Epithelial cell of prostate (primary cell): ENCODE measurements around the gene EMILIN2.

ENCODE experiments used
- DNase-seq: peaks from one replicate; pipeline ENCODE4 v3.0.0-alpha.2; 2011; ENCODE audit warnings: low read depth, low spot score
- H3K27ac ChIP-seq: fragments of 450-650 bp; 2 replicates; pipeline ENCODE4 v1.5.1; 2017; ENCODE audit warnings: mild to moderate bottlenecking

EMILIN2 gene

DNA sequence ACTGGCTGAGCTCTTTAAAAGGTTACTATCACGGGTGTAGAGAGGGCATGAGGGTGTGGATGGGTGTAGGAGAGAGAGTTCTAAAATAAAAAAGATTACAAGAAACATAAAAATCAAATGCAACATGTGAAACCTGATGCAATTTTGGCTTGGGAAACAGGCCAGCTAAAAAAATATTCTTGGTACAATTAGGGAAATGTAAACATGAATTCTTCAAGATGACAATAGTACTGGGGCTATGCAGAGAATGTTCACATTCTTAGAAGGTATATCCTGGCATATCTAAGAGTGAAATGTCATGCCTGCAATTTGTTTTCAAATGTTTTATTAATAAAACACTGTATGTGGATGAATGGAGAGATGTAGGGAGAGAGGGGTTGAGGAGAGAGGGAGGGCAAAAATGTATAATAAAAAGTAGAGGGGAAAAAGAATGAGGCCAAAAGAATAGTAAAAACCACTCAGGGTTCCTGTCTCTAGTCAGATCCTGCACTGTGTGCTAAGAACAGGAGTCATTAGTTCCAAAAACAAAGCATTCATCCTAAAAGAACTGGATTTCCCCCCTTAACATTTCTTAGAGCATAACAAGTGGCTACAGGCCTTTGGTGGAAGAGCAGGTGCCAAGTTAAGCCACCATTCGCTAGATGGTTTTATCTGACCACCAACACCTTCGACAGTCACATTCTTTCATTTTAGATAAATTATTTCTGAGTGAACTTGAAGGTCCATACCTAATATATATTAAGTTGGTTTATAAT, 88.8 kb downstream of the EMILIN2 start:
- H3K27ac ChIP-seq: no peak overlapping the region
- DNase-seq: no peak

DNA sequence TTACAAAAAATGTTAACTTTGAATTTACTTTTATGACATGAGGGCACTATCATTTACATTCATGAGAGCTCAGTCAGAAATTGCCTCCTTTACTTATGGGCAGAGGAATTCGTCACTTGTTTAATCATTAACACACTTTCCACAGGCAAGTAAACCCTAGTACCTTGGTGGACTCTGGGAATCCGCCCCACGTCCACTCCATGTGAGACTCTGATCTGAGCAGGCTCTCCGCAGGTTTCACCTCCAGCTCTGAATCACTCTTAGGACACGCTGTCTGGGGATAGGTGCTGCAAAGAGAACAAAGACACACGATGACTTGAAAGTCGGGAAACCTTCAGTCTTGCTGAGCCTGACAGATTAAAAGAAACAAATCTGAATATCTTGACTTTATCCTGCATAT, 92.5 kb downstream of the EMILIN2 start:
- H3K27ac ChIP-seq: no peak overlapping the region
- no peak for DNase-seq

DNA sequence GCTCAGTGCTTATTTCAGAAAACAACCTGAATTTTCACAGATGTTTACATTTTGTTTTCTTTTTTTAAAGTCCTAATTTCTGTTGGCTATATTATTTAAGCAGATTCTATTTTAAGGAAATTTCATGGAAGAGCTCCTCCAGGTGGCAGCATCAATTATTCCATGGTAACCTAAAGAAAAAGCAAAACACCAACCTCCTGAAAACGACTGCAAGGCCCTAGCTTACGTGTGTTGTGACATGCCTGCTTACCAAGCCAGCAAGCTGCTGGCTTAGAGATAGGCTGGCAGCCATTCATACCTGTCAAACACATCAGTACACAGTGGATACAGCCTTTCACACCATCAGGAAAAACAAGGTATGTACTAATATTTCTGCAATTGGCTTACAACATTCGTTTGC, 101.2 kb downstream of the EMILIN2 start:
- H3K27ac ChIP-seq: no peak overlapping the region
- peak; percentile 45 for DNase-seq

DNA sequence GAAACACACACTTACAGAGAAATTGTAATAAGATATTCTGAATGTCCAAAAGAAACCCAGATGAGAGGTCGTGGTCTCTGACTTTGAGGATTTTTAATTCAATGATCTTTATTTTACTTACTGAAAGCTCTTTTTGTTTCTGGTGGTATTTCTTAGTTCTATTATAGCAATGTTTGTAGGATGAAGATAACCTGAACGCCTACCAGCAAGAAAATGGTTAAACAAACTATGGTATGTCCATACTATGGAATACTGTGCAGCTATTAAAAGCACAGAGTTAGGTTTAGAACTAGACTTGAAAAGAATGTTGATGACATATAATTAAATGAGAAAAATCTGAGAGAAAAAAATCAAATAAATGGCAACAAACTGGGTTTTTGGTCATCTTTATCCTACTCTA, 105.8 kb downstream of the EMILIN2 start:
- no peak for DNase-seq
- no peak overlapping the region for H3K27ac ChIP-seq

DNA sequence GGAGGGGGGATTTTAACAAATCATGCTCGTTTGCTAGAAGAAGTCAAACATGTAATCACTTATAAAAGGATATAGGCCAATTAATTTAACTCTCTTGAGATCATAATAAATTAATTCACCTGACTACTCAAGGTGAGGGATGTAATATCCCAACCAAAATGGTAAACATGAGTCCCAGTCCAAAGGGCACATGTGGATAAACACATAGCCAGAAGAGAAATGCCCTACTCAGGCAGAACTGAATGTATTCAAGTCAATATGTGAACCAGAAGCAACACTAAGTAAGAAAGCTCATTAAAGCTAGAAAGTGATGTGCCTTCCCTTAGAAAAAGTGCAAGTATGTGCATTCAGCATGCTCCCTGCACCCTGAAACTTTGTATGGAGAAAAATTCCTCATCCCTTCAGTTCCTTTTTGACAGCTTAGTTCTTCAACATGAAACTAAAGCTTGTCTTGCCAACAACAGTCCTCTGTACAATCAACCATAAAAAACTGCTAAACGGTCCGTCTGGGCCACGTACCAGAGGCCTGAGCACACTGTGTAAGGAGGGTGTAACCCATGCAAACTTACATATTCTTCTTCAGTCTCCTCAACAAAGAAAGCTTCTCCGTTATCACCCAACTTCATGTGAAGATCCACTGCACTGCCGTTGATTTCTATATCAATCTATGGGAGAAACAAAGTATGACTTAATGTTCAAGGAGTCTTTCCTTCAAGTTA, 107.3 kb downstream of the EMILIN2 start:
- DNase-seq: no peak
- H3K27ac ChIP-seq: no peak overlapping the region

DNA sequence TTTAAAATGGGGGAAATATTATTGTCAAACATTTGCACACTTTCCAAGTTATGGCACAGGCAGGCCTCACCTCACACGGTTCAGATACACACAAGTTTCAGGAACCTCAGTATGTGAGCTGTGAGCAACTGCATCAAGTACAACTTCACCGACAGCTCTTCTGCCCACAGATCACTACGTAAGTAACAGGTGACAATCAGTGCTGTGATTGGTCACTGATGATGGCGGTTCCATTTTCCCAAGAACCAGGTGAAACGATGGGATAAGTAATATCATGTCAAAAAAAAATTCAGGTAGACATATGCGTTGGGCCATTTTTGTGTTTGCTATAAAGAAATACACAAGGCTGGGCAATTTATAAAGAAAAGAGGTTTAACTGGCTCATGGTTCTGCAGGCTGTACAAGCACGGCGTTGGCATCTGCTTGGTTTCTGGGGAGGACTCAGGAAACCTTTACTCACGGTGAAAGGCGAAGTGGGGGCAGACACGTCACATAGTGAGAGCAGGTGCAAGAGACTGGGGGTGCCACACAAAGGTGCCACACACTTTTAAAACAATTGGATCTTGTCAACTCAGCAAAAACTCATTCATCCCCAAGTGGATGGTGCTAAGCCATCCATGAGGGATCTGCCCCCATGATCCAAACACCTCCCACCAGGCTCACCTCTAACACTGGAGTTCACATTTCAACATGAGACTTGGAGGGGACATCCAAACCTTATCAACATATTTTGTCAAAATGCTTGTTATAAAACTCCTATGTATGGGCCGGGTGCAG, 108.3 kb downstream of the EMILIN2 start:
- H3K27ac ChIP-seq: no peak overlapping the region
- no peak for DNase-seq

DNA sequence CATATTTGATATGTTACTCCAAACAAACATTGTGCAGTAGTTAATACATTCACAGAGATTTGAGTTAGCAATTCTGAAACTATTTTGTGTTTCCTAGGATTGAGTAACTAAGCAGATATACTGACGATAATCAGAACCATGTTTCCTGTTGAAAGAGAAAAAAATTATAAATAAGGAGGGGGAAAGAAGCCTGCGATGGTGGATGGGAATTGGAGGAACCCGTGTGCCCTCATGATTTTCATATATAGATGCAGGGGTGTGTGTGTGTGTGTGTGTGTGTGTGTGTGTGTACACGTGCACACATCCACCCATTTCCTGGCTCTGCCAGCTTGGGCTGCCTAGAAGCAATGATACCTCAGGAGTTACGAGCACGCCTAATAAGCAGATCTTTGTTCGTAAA, 109.2 kb downstream of the EMILIN2 start:
- H3K27ac ChIP-seq: no peak overlapping the region
- DNase-seq: no peak

DNA sequence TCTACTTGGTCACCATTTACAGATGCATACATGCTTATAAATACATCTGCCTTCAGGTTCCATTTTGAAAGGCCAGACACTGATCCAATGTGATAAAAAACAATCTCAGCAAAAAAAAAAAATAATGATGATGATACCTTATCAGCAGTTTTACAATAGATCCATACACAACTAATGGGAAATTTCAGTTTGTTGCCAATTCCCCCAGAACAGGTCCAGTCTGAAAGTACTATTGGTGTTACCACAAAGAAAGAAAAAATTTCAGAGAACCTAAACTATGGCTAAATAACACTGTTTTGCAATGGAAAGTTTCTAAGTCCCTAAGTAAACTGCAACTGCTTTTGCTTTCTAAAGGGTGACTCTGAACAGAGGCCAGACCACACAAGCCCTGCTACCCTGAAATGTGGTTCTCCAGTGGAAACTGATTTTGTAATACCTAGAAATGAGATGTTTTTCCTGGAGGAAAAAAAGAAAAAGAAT, 112.1 kb downstream of the EMILIN2 start:
- DNase-seq: no peak
- H3K27ac ChIP-seq: no peak overlapping the region

DNA sequence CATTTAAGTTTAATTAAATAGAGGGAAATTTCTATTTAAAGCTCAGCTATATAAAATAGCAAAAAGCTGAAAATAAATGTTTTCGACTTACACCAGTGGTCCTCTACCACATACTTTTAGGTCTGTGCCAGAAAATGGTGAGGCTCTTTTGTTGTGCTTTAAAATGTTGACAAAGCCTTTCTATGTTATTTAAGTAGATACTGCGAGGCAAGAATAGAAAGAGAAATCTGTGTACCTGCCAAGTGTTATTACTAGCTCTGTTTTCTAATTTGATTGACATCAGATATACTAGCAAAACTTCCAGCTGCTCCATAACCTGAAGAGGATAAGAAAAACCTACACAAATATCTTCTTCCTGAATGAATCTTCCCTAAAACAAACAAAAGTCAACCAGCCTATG, 112.5 kb downstream of the EMILIN2 start:
- DNase-seq: no peak
- H3K27ac ChIP-seq: no peak overlapping the region

DNA sequence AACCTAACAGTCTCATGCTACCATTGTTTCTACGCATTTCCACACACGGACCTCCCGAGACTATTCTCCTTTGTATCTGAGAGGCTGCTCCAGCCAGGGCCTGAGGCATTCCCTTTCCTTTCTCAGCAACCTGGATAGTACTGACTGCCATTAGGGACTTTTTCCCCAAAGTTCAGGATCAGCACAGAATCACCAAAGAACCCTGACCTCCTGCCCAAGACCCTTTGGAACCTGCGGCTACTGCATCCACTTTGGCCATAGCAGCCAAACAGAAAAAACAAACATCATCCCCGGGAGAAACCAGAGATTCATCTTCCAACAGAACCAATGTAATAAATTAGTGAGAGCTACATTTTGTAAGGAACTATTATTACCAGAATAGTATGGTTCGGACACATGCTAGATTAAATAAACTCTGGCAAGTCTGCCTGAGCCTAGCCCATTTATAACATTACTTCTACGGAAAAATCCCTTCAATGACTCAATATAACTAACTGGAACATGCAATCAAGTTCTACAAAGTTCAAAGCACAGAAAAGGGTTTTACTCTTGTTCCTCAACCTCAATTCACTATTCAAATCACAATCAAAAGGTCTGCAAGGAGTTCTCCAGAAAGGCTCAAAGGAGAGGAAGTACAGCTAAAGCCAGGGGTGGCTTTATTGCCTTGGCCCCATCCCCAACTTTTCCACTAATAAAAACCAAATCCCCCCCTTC, 114.3 kb downstream of the EMILIN2 start:
- no peak for DNase-seq
- no peak overlapping the region for H3K27ac ChIP-seq

DNA sequence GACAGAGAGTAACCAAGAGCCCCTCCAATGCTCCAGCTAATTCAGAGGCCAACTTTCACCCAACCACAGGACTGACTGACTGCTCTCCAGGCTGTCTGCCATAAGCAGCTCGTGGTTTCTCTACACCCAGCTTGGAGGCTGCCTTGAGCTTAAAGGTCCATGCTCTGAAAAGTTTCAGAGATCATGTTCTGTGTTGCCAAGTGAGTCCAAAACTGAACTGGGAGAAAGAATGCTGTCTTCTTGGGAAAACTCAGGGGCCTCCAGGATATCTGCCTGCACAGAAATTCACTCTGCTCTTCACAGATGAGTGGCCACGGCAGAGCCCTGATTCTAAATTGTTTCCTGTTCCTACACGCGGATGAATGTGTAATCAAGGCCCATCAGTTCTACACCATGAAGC, 115.0 kb downstream of the EMILIN2 start:
- DNase-seq: no peak
- H3K27ac ChIP-seq: no peak overlapping the region

DNA sequence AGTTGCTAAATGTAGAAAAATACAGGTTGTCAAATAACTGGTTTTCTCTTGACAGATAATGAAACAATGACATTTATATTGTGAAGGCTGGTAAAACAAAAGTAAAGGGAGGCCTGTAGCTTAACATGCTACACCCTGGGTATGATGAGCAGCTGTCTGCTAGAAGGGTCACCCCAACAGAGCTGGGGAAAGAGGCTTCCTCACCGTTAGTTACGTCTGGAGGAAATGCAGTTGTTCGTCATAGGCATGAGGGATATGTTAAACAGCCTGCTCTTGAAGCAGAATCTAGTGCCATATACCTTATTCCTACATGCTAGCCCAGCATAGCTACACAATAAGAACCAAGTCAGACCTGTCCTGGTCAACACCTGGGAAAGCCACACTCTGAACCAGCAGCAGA, 116.2 kb downstream of the EMILIN2 start:
- no peak for DNase-seq
- H3K27ac ChIP-seq: no peak overlapping the region

DNA sequence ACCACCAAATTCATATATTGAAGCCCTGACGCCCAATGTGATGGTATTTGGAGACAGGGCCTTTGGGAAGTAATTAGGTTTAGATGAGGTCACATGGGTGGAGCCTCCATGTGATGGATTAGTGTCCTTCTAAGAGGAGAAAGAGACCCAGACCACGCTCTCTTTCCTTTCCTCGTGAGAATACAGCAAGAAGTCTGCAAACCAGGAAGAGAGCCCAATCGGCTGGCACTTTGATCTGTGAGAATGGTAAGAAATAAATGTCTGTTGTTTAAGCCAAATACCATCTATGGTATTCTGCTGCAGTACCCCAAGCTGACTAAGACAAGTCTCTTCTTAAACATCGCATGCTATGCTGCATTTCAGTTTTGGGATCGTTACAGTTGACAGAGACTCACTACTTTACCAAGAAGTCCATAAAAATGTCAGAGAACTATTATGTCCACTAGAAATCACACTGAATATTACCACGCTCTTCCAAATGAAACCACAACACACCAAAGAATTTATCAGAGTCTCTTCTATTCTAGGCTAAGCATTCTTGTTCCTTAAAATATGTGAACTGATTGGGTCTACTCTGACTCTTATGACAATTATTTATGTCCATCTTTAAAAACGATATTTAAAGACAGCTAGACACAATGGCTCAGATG, 117.7 kb downstream of the EMILIN2 start:
- no peak overlapping the region for H3K27ac ChIP-seq
- DNase-seq: no peak
